ENCODE results near the gene PDGFA.

The PDGFA gene

GRCh38 chr7:506921-507622 is 12.6 kb downstream of the PDGFA start:
- TF ChIP-seq POLR2AphosphoS5 (IDR thresholded peaks at IDR 0.05; ENCODE audit: low read depth, low read length) (no peak), REST (IDR thresholded peaks at IDR 0.05; ENCODE audit: insufficient read depth in 1 of 2, low read depth in 2 of 2, low read length in 2 of 2) (no peak), SIN3A (IDR thresholded peaks at IDR 0.05; ENCODE audit: borderline replicate concordance, insufficient read depth, low read length) (no peak), FOXP2 (optimal IDR thresholded peaks at IDR 0.05; ENCODE audit: borderline replicate concordance, extremely low read depth, extremely low read length, insufficient read depth) (no peak), TAF1 (IDR thresholded peaks at IDR 0.05; ENCODE audit: borderline replicate concordance, insufficient read depth, low read length) (no peak)

- TF ChIP-seq REST (IDR thresholded peaks at IDR 0.05; ENCODE audit: insufficient read depth in 1 of 2, low read depth in 2 of 2, low read length in 2 of 2): no peak
- no peak for TF ChIP-seq SIN3A (IDR thresholded peaks at IDR 0.05; ENCODE audit: borderline replicate concordance, insufficient read depth, low read length)
- TF ChIP-seq TAF1 (IDR thresholded peaks at IDR 0.05; ENCODE audit: borderline replicate concordance, insufficient read depth, low read length): no peak
- no peak for TF ChIP-seq POLR2AphosphoS5 (IDR thresholded peaks at IDR 0.05; ENCODE audit: low read depth, low read length)
- TF ChIP-seq FOXP2 (optimal IDR thresholded peaks at IDR 0.05; ENCODE audit: borderline replicate concordance, extremely low read depth, extremely low read length, insufficient read depth): no peak
Observed at GRCh38 chr7:506391-506831, 13.2 kb downstream of the PDGFA start.

GRCh38 chr7:505171-505570 is 14.5 kb downstream of the PDGFA start:
- no peak for TF ChIP-seq TAF1 (IDR thresholded peaks at IDR 0.05; ENCODE audit: borderline replicate concordance, insufficient read depth, low read length)
- TF ChIP-seq FOXP2 (optimal IDR thresholded peaks at IDR 0.05; ENCODE audit: borderline replicate concordance, extremely low read depth, extremely low read length, insufficient read depth): no peak

- no peak for TF ChIP-seq FOXP2 (optimal IDR thresholded peaks at IDR 0.05; ENCODE audit: borderline replicate concordance, extremely low read depth, extremely low read length, insufficient read depth)
- TF ChIP-seq TAF1 (IDR thresholded peaks at IDR 0.05; ENCODE audit: borderline replicate concordance, insufficient read depth, low read length): no peak
- no peak for TF ChIP-seq POLR2AphosphoS5 (IDR thresholded peaks at IDR 0.05; ENCODE audit: low read depth, low read length)
- no peak for TF ChIP-seq SIN3A (IDR thresholded peaks at IDR 0.05; ENCODE audit: borderline replicate concordance, insufficient read depth, low read length)
- TF ChIP-seq REST (IDR thresholded peaks at IDR 0.05; ENCODE audit: insufficient read depth in 1 of 2, low read depth in 2 of 2, low read length in 2 of 2): no peak
Observed at GRCh38 chr7:504221-505111, 15.2 kb downstream of the PDGFA start.

GRCh38 chr7:503575-504111 is 16.0 kb downstream of the PDGFA start:
- TF ChIP-seq POLR2AphosphoS5 (IDR thresholded peaks at IDR 0.05; ENCODE audit: low read depth, low read length): no peak
- no peak for TF ChIP-seq FOXP2 (optimal IDR thresholded peaks at IDR 0.05; ENCODE audit: borderline replicate concordance, extremely low read depth, extremely low read length, insufficient read depth)
- no peak for TF ChIP-seq REST (IDR thresholded peaks at IDR 0.05; ENCODE audit: insufficient read depth in 1 of 2, low read depth in 2 of 2, low read length in 2 of 2)
- TF ChIP-seq SIN3A (IDR thresholded peaks at IDR 0.05; ENCODE audit: borderline replicate concordance, insufficient read depth, low read length): no peak
- no peak for TF ChIP-seq TAF1 (IDR thresholded peaks at IDR 0.05; ENCODE audit: borderline replicate concordance, insufficient read depth, low read length)
